GM18498 (cell line): ENCODE measurements around the gene LRRC41.
"Not testable (repeated sequence)": the region's sequence is repeated elsewhere in the genome, so short reads cannot be mapped to it uniquely, and the experiment has no call there.

Experiments
- ATAC-seq: cut with Tn5 transposase; IDR thresholded peaks from one replicate; pipeline ENCODE4 v1.9.1; 2021; ENCODE audit warnings: mild to moderate bottlenecking, moderate library complexity; ENCODE audit not compliant: unreplicated experiment

LRRC41 gene

GRCh38 chr1:46246136-46246535, 57.3 kb downstream of the LRRC41 start:
- ATAC-seq = not testable (repeated sequence)

GRCh38 chr1:46244656-46245371, 58.6 kb downstream of the LRRC41 start:
- no peak for ATAC-seq

- ATAC-seq = not testable (repeated sequence)
These were observed 59.6 kb downstream of the LRRC41 start for GRCh38 chr1:46243831-46244230.

- ATAC-seq = no peak
These were observed 60.5 kb downstream of the LRRC41 start for GRCh38 chr1:46242918-46243317.

GRCh38 chr1:46241733-46242132, 61.7 kb downstream of the LRRC41 start:
- not testable (repeated sequence) for ATAC-seq

GRCh38 chr1:46238865-46239264, 64.6 kb downstream of the LRRC41 start:
- not testable (repeated sequence) for ATAC-seq

GRCh38 chr1:46236882-46237281, 66.5 kb downstream of the LRRC41 start:
- ATAC-seq = no peak

GRCh38 chr1:46231231-46231630, 72.2 kb downstream of the LRRC41 start:
- ATAC-seq = not testable (repeated sequence)
